Liver (tissue), 3 donors: Measurements from ENCODE around the gene KYNU.

Experiments
- EGR1 ChIP-seq, 2 donors: IDR thresholded peaks; 2 replicates each; pipeline ENCODE4 v1.6.1; 2016 to 2018; ENCODE audit warnings: antibody characterized with exemption in 2 of 2, low read depth in 2 of 2
- GABPA ChIP-seq, 2 donors: IDR thresholded peaks in 1 of 2; conservative IDR thresholded peaks in 1 of 2; 2 replicates each; pipeline ENCODE4 v1.6.1; 2016; ENCODE audit warnings: antibody characterized with exemption in 2 of 2, mild to moderate bottlenecking in 1 of 2, moderate library complexity in 1 of 2
- HNF4G ChIP-seq: IDR thresholded peaks from 2 replicates; pipeline ENCODE4 v1.6.1; 2016; ENCODE audit warnings: antibody characterized with exemption
- JUND ChIP-seq, 2 donors: IDR thresholded peaks; 2 replicates each; pipeline ENCODE4 v1.6.1; 2016; ENCODE audit warnings: antibody characterized with exemption in 2 of 2
- SP1 ChIP-seq: IDR thresholded peaks from 2 replicates; pipeline ENCODE4 v1.6.1; 2018; ENCODE audit warnings: antibody characterized with exemption, mild to moderate bottlenecking
- TAF1 ChIP-seq: conservative IDR thresholded peaks from 2 replicates; pipeline ENCODE4 v1.6.1; 2016; ENCODE audit warnings: antibody characterized with exemption, mild to moderate bottlenecking
- YY1 ChIP-seq: IDR thresholded peaks from 2 replicates; pipeline ENCODE4 v1.6.1; 2016; ENCODE audit warnings: antibody characterized with exemption, mild to moderate bottlenecking
- TF ChIP-seq, protein P1 (sequence below): fragments of 150-350 bp; IDR thresholded peaks from 2 replicates; pipeline ENCODE4 v1.5.1; 2017; ENCODE audit warnings: improper control_type of control experiment, low read depth, low read length; ENCODE audit not compliant: missing input control
- TF ChIP-seq, protein P2 (sequence below): IDR thresholded peaks from 2 replicates; pipeline ENCODE4 v1.6.1; 2016; ENCODE audit warnings: antibody characterized with exemption
- TF ChIP-seq, protein P3 (sequence below): IDR thresholded peaks from 2 replicates; pipeline ENCODE4 v1.6.1; 2016; ENCODE audit warnings: antibody characterized with exemption
- TF ChIP-seq, protein P4 (sequence below): IDR thresholded peaks from 2 replicates; pipeline ENCODE4 v1.6.1; 2016; ENCODE audit warnings: antibody characterized with exemption
- TF ChIP-seq, protein P5 (sequence below): IDR thresholded peaks from 2 replicates; pipeline ENCODE4 v1.6.1; 2016; ENCODE audit warnings: antibody characterized with exemption, mild to moderate bottlenecking
- donor health status: healthy.
- donor health status: healthy.

DNA sequence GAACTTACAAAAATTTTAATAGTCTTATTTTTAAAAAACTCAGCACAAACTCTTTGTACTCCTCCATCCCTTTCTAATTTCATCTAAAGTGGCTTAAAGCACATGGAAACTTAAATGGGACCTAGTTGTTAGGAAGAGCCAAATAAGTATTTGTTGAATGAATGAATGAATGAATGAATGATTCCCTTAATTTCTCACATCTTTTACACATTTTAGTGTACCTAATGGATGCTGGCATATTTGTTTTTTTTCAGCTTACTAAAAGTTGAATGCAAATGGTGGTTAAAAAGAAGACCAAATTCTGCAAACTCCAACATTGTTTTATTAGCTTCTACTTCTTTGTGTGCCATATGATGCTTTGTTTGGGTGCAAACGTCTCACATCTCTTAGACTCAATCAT lies 89.6 kb downstream of the KYNU start:
- TF ChIP-seq, protein P1, sequence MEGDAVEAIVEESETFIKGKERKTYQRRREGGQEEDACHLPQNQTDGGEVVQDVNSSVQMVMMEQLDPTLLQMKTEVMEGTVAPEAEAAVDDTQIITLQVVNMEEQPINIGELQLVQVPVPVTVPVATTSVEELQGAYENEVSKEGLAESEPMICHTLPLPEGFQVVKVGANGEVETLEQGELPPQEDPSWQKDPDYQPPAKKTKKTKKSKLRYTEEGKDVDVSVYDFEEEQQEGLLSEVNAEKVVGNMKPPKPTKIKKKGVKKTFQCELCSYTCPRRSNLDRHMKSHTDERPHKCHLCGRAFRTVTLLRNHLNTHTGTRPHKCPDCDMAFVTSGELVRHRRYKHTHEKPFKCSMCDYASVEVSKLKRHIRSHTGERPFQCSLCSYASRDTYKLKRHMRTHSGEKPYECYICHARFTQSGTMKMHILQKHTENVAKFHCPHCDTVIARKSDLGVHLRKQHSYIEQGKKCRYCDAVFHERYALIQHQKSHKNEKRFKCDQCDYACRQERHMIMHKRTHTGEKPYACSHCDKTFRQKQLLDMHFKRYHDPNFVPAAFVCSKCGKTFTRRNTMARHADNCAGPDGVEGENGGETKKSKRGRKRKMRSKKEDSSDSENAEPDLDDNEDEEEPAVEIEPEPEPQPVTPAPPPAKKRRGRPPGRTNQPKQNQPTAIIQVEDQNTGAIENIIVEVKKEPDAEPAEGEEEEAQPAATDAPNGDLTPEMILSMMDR, result no peak
- no peak for TF ChIP-seq TAF1
- TF ChIP-seq, protein P2, sequence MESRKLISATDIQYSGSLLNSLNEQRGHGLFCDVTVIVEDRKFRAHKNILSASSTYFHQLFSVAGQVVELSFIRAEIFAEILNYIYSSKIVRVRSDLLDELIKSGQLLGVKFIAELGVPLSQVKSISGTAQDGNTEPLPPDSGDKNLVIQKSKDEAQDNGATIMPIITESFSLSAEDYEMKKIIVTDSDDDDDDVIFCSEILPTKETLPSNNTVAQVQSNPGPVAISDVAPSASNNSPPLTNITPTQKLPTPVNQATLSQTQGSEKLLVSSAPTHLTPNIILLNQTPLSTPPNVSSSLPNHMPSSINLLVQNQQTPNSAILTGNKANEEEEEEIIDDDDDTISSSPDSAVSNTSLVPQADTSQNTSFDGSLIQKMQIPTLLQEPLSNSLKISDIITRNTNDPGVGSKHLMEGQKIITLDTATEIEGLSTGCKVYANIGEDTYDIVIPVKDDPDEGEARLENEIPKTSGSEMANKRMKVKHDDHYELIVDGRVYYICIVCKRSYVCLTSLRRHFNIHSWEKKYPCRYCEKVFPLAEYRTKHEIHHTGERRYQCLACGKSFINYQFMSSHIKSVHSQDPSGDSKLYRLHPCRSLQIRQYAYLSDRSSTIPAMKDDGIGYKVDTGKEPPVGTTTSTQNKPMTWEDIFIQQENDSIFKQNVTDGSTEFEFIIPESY, result no peak
- no peak for TF ChIP-seq YY1
- TF ChIP-seq, protein P3, sequence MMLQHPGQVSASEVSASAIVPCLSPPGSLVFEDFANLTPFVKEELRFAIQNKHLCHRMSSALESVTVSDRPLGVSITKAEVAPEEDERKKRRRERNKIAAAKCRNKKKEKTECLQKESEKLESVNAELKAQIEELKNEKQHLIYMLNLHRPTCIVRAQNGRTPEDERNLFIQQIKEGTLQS, result no peak
- TF ChIP-seq, protein P4, sequence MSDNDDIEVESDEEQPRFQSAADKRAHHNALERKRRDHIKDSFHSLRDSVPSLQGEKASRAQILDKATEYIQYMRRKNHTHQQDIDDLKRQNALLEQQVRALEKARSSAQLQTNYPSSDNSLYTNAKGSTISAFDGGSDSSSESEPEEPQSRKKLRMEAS, result no peak
- no peak for TF ChIP-seq HNF4G
- no peak for TF ChIP-seq SP1
- TF ChIP-seq EGR1 (IDR thresholded peaks at IDR 0.05; ENCODE audit: low read depth in 2 of 2), result no peak
- TF ChIP-seq, protein P5, sequence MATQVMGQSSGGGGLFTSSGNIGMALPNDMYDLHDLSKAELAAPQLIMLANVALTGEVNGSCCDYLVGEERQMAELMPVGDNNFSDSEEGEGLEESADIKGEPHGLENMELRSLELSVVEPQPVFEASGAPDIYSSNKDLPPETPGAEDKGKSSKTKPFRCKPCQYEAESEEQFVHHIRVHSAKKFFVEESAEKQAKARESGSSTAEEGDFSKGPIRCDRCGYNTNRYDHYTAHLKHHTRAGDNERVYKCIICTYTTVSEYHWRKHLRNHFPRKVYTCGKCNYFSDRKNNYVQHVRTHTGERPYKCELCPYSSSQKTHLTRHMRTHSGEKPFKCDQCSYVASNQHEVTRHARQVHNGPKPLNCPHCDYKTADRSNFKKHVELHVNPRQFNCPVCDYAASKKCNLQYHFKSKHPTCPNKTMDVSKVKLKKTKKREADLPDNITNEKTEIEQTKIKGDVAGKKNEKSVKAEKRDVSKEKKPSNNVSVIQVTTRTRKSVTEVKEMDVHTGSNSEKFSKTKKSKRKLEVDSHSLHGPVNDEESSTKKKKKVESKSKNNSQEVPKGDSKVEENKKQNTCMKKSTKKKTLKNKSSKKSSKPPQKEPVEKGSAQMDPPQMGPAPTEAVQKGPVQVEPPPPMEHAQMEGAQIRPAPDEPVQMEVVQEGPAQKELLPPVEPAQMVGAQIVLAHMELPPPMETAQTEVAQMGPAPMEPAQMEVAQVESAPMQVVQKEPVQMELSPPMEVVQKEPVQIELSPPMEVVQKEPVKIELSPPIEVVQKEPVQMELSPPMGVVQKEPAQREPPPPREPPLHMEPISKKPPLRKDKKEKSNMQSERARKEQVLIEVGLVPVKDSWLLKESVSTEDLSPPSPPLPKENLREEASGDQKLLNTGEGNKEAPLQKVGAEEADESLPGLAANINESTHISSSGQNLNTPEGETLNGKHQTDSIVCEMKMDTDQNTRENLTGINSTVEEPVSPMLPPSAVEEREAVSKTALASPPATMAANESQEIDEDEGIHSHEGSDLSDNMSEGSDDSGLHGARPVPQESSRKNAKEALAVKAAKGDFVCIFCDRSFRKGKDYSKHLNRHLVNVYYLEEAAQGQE, result no peak
- TF ChIP-seq JUND (IDR thresholded peaks at IDR 0.05), result no peak
- TF ChIP-seq GABPA (IDR thresholded peaks at IDR 0.05 in 1 of 2, conservative IDR thresholded peaks at IDR 0.05 in 1 of 2), result no peak
